Measurements from ENCODE around the gene C8G.

C8G gene

DNA sequence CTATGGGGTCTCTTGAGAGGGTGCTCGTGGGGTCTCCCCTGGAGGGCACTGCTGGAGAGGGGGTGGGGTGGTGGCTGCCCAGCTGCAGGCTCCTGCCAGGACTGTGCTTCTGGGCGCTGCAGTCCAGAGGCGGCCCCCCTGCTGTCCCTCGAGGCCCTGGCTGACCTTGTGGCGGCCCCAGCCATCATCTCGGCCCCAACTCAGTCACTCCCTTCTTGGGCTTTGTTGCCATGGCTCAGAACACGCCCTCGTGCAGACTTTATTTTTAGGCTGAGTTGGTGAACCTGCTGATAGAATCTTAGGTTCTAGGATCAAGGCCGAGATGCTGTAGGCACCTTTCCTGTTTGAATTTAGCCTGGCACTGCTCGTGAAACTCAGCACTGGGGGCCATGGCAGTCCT, 23.3 kb upstream of the C8G start:
- Histone ChIP-seq H3K9ac (ENCODE audit: low read length) (no peak overlapping the region), H3K36me3 (ENCODE audit: control insufficient read depth, low read depth, low read length) (peaks cover 48% of the 10 kb centered on the region), H3K9me3 (ENCODE audit: control insufficient read depth, low read depth, low read length) (no peaks in the 10 kb centered on the region), H3K4me3 (ENCODE audit: low read length) (no peak overlapping the region), H3K27ac (ENCODE audit: low read length) (no peak overlapping the region), H3K27me3 (ENCODE audit: control insufficient read depth, insufficient read depth, low read length) (no peaks in the 10 kb centered on the region), H3K4me1 (ENCODE audit: control insufficient read depth, low read depth, low read length) (no peaks in the 10 kb centered on the region)

DNA sequence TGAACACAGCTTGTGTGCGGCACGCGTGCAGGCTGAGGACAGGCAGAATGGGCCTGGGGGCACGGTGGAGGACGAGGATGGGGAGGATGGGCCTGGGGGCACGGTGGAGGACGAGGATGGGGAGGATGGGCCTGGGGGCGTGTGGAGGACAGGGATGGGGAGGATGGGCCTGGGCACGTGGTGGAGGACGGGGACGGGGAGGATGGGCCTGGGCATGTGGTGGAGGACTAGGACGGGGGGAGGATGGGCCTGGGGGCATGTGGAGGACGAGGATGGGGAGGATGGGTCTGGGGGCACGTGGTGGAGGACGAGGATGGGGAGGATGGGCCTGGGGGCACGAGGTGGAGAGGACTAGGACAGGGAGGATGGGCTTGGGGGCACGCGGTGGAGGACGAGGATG, 22.5 kb upstream of the C8G start:
- Histone ChIP-seq H3K9me3 (ENCODE audit: control insufficient read depth, low read depth, low read length) (no peaks in the 10 kb centered on the region), H3K9ac (ENCODE audit: low read length) (no peak overlapping the region), H3K27ac (ENCODE audit: low read length) (no peak overlapping the region), H3K4me3 (ENCODE audit: low read length) (no peak overlapping the region), H3K27me3 (ENCODE audit: control insufficient read depth, insufficient read depth, low read length) (no peaks in the 10 kb centered on the region), H3K4me1 (ENCODE audit: control insufficient read depth, low read depth, low read length) (no peaks in the 10 kb centered on the region), H3K36me3 (ENCODE audit: control insufficient read depth, low read depth, low read length) (peaks cover 44% of the 10 kb centered on the region)

DNA sequence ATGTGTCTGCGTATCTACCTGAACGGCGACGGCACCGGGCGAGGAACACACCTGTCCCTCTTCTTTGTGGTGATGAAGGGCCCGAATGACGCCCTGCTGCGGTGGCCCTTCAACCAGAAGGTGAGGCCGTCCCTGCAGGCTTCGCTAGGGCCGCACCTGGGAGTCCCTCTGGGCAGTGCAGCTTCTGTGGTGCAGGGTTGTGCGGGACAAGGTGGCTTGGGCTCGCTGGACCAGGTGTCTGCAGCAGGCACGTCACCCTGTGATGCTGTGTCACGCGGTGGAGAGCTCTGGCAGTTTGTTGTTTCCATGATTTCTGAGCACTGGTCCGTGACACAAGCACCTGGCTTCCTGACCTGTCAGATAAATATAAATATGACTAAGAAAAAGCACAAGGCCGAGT, 21.2 kb upstream of the C8G start:
- Histone ChIP-seq H3K27ac (ENCODE audit: low read length) (no peak overlapping the region), H3K27me3 (ENCODE audit: control insufficient read depth, insufficient read depth, low read length) (no peaks in the 10 kb centered on the region), H3K4me1 (ENCODE audit: control insufficient read depth, low read depth, low read length) (no peaks in the 10 kb centered on the region), H3K36me3 (ENCODE audit: control insufficient read depth, low read depth, low read length) (peaks cover 42% of the 10 kb centered on the region), H3K9ac (ENCODE audit: low read length) (no peak overlapping the region), H3K9me3 (ENCODE audit: control insufficient read depth, low read depth, low read length) (no peaks in the 10 kb centered on the region), H3K4me3 (ENCODE audit: low read length) (no peak overlapping the region)

DNA sequence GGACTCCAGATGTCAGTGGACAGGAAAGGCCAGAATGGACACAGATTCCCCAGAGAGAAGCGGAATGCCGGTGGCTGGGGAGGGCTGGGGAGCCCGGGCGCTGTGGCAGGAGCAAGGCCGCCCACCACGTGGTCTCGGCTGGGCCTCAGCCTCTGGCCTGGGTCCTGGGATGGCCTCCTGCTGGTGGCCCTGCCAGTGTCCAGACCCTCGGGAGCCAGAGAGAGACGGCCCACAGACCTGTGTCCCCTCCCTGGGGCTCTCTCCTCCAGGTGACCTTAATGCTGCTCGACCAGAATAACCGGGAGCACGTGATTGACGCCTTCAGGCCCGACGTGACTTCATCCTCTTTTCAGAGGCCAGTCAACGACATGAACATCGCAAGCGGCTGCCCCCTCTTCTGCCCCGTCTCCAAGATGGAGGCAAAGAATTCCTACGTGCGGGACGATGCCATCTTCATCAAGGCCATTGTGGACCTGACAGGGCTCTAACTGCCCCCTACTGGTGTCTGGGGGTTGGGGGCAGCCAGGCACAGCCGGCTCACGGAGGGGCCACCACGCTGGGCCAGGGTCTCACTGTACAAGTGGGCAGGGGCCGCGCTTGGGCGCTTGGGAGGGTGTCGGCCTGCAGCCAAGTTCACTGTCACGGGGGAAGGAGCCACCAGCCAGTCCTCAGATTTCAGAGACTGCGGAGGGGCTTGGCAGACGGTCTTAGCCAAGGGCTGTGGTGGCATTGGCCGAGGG, 19.5 kb upstream of the C8G start:
- H3K9me3 ChIP-seq (ENCODE audit: control insufficient read depth, low read depth, low read length) = no peaks in the 10 kb centered on the region
- no peaks in the 10 kb centered on the region for H3K4me1 ChIP-seq (ENCODE audit: control insufficient read depth, low read depth, low read length)
- peaks cover 38% of the 10 kb centered on the region for H3K36me3 ChIP-seq (ENCODE audit: control insufficient read depth, low read depth, low read length)
- H3K9ac ChIP-seq (ENCODE audit: low read length) = no peak overlapping the region
- H3K27me3 ChIP-seq (ENCODE audit: control insufficient read depth, insufficient read depth, low read length) = no peaks in the 10 kb centered on the region
- H3K4me3 ChIP-seq (ENCODE audit: low read length) = no peak overlapping the region
- no peak overlapping the region for H3K27ac ChIP-seq (ENCODE audit: low read length)

DNA sequence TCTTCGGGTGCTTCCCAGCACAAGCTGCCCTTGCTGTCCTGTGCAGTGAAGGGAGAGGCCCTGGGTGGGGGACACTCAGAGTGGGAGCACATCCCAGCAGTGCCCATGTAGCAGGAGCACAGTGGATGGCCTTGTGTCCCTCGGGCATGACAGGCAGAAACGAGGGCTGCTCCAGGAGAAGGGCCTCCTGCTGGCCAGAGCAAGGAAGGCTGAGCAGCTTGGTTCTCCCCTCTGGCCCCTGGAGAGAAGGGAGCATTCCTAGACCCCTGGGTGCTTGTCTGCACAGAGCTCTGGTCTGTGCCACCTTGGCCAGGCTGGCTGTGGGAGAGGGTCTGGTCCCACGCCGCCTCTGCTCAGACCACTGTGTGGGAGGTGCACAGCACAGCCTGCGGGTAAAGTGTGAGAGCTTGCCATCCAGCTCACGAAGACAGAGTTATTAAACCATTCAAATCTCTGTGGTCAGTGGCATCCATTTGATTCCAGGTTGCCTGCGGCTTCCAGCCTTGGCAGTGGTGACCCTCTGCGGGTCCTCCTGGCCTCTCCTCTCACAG, 18.8 kb upstream of the C8G start:
- Histone ChIP-seq H3K9ac (ENCODE audit: low read length) (no peak overlapping the region), H3K36me3 (ENCODE audit: control insufficient read depth, low read depth, low read length) (peaks cover 32% of the 10 kb centered on the region), H3K9me3 (ENCODE audit: control insufficient read depth, low read depth, low read length) (no peaks in the 10 kb centered on the region), H3K4me1 (ENCODE audit: control insufficient read depth, low read depth, low read length) (no peaks in the 10 kb centered on the region), H3K4me3 (ENCODE audit: low read length) (no peak overlapping the region), H3K27me3 (ENCODE audit: control insufficient read depth, insufficient read depth, low read length) (no peaks in the 10 kb centered on the region), H3K27ac (ENCODE audit: low read length) (no peak overlapping the region)

- Histone ChIP-seq H3K36me3 (ENCODE audit: control insufficient read depth, low read depth, low read length) (peaks cover 32% of the 10 kb centered on the region), H3K27ac (ENCODE audit: low read length) (no peak overlapping the region), H3K9me3 (ENCODE audit: control insufficient read depth, low read depth, low read length) (no peaks in the 10 kb centered on the region), H3K4me1 (ENCODE audit: control insufficient read depth, low read depth, low read length) (no peaks in the 10 kb centered on the region), H3K4me3 (ENCODE audit: low read length) (no peak overlapping the region), H3K9ac (ENCODE audit: low read length) (no peak overlapping the region), H3K27me3 (ENCODE audit: control insufficient read depth, insufficient read depth, low read length) (no peaks in the 10 kb centered on the region)
Measured at GRCh38 chr9:136926749-136927148, 18.3 kb upstream of the C8G start.

- no peaks in the 10 kb centered on the region for H3K27me3 ChIP-seq (ENCODE audit: control insufficient read depth, insufficient read depth, low read length)
- H3K9ac ChIP-seq (ENCODE audit: low read length) = no peak overlapping the region
- H3K36me3 ChIP-seq (ENCODE audit: control insufficient read depth, low read depth, low read length) = peaks cover 28% of the 10 kb centered on the region
- no peaks in the 10 kb centered on the region for H3K4me1 ChIP-seq (ENCODE audit: control insufficient read depth, low read depth, low read length)
- H3K9me3 ChIP-seq (ENCODE audit: control insufficient read depth, low read depth, low read length) = no peaks in the 10 kb centered on the region
- H3K27ac ChIP-seq (ENCODE audit: low read length) = no peak overlapping the region
- H3K4me3 ChIP-seq (ENCODE audit: low read length) = no peak overlapping the region
Measured at GRCh38 chr9:136927343-136928271, 17.4 kb upstream of the C8G start.

GRCh38 chr9:136928591-136928990, 16.5 kb upstream of the C8G start:
- no peaks in the 10 kb centered on the region for H3K27me3 ChIP-seq (ENCODE audit: control insufficient read depth, insufficient read depth, low read length)
- H3K27ac ChIP-seq (ENCODE audit: low read length) = no peak overlapping the region
- H3K9ac ChIP-seq (ENCODE audit: low read length) = no peak overlapping the region
- no peaks in the 10 kb centered on the region for H3K9me3 ChIP-seq (ENCODE audit: control insufficient read depth, low read depth, low read length)
- H3K4me3 ChIP-seq (ENCODE audit: low read length) = no peak overlapping the region
- no peaks in the 10 kb centered on the region for H3K4me1 ChIP-seq (ENCODE audit: control insufficient read depth, low read depth, low read length)
- peaks cover 28% of the 10 kb centered on the region for H3K36me3 ChIP-seq (ENCODE audit: control insufficient read depth, low read depth, low read length)

DNA sequence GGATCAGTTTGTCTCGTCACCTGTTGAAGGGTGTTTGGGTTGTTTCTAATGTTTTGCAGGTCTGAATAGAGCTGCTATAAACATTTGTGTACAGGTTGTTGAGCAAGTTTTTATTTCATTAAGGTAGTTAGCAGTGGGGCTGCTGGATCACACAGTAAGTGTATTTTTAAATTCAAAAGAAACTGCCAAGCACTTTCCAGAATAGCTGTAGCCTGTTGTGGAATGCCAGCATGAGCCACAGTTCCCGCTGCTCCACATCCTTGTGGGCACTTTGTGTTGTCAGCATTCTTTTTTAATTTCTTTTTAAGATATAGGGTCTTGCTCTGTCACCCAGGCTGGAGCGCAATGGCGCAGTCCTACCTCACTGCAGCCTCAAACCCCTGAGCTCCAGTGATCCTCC, 15.0 kb upstream of the C8G start:
- peaks cover 19% of the 10 kb centered on the region for H3K36me3 ChIP-seq (ENCODE audit: control insufficient read depth, low read depth, low read length)
- no peak overlapping the region for H3K9ac ChIP-seq (ENCODE audit: low read length)
- no peaks in the 10 kb centered on the region for H3K27me3 ChIP-seq (ENCODE audit: control insufficient read depth, insufficient read depth, low read length)
- no peak overlapping the region for H3K4me3 ChIP-seq (ENCODE audit: low read length)
- no peaks in the 10 kb centered on the region for H3K4me1 ChIP-seq (ENCODE audit: control insufficient read depth, low read depth, low read length)
- no peaks in the 10 kb centered on the region for H3K9me3 ChIP-seq (ENCODE audit: control insufficient read depth, low read depth, low read length)
- no peak overlapping the region for H3K27ac ChIP-seq (ENCODE audit: low read length)

GRCh38 chr9:136931611-136932130, 13.4 kb upstream of the C8G start:
- H3K4me1 ChIP-seq (ENCODE audit: control insufficient read depth, low read depth, low read length) = no peaks in the 10 kb centered on the region
- H3K9me3 ChIP-seq (ENCODE audit: control insufficient read depth, low read depth, low read length) = no peaks in the 10 kb centered on the region
- no peaks in the 10 kb centered on the region for H3K27me3 ChIP-seq (ENCODE audit: control insufficient read depth, insufficient read depth, low read length)
- no peak overlapping the region for H3K4me3 ChIP-seq (ENCODE audit: low read length)
- H3K36me3 ChIP-seq (ENCODE audit: control insufficient read depth, low read depth, low read length) = peaks cover 7% of the 10 kb centered on the region
- no peak overlapping the region for H3K27ac ChIP-seq (ENCODE audit: low read length)
- H3K9ac ChIP-seq (ENCODE audit: low read length) = no peak overlapping the region

DNA sequence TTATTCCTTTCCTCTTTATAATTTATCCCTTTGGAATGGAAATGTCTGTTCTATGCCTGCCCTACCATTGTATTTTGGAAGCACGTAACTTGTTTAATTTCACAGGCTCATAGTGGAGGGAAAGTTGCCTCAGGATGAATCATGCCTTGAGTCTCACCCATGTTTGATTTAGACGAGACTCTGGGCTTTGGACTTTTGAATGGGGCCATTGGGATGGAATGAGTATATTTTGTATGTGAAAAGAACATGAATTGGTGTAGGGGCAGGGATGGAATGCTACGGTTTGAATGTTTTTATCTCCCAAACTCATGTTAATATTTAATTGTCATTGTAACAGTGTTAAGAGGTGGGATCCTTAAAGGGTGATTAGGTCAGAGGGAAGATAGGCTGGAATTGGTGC, 10.8 kb upstream of the C8G start:
- Histone ChIP-seq H3K4me3 (ENCODE audit: low read length) (no peak overlapping the region), H3K4me1 (ENCODE audit: control insufficient read depth, low read depth, low read length) (no peaks in the 10 kb centered on the region), H3K36me3 (ENCODE audit: control insufficient read depth, low read depth, low read length) (peaks cover 2% of the 10 kb centered on the region), H3K27me3 (ENCODE audit: control insufficient read depth, insufficient read depth, low read length) (no peaks in the 10 kb centered on the region), H3K9ac (ENCODE audit: low read length) (no peak overlapping the region), H3K9me3 (ENCODE audit: control insufficient read depth, low read depth, low read length) (no peaks in the 10 kb centered on the region), H3K27ac (ENCODE audit: low read length) (no peak overlapping the region)

Measured in iPS-18a (cell line).